GM12801 (cell line): ENCODE results near the gene SERGEF.

Experiments used
- CTCF ChIP-seq: IDR thresholded peaks from one replicate; pipeline ENCODE4 v1.5.1; 2011; ENCODE audit warnings: control low read depth; ENCODE audit not compliant: insufficient read length; ENCODE audit errors: extremely low read depth

SERGEF gene

GRCh38 chr11:17867341-17867740 lies 145.5 kb downstream of the SERGEF start:
- TF ChIP-seq CTCF = no peak

GRCh38 chr11:17865765-17866428 lies 146.9 kb downstream of the SERGEF start:
- TF ChIP-seq CTCF = no peak

- no peak for TF ChIP-seq CTCF
Observed at GRCh38 chr11:17864478-17864941, 148.3 kb downstream of the SERGEF start.

GRCh38 chr11:17861036-17861755 lies 151.7 kb downstream of the SERGEF start:
- no peak for TF ChIP-seq CTCF

GRCh38 chr11:17859552-17859951 lies 153.3 kb downstream of the SERGEF start:
- TF ChIP-seq CTCF = no peak

- TF ChIP-seq CTCF = no peak
Observed at GRCh38 chr11:17855531-17856290, 157.1 kb downstream of the SERGEF start.

GRCh38 chr11:17853280-17853679 lies 159.6 kb downstream of the SERGEF start:
- TF ChIP-seq CTCF = no peak
